Stimulated activated CD8-positive, alpha-beta memory T cell treated with anti-CD3 and anti-CD28 coated beads, Interleukin-7, amount 100 ng/mL, for 48 hours (primary cell): Measurements from ENCODE around the gene USP22.

ENCODE experiments used
- DNase-seq, 2 donors: peaks; one replicate each; pipeline ENCODE4 v3.0.0-alpha.2; 2020; ENCODE audit warnings: low read depth in 1 of 2; ENCODE audit errors: extremely low read depth in 1 of 2

USP22 gene

DNA sequence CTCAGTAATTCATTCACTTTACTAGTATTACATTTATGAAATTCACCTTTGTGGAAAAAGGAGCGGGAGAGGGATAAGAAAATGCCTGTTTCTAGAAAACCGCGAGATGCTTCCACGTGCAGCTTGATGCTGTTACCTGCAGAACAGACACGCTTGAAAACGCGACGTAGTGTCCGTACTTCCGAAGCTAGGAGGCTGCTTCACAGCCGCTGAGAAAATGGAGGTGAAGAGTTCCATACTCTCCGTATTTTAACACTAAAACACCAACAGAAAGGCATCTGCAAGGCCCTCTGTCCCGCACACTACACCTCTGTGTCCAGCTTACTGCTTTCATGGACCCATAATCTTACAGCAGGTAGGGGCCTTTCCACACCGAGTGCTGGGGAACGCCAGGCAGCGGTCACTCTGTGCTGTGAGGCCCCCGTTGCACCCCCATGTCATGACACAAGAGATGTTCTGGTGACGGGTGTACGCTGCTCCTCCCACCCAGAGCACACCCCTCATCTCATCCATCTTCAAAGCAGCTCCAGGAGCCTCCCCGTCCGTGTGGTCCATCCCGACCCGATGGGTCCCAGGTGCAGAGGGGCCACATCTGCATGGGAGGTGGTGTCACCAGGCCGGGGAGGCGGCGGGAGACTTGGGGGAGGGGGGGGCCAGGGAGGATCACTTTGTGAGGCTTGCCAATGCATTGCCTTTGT is 40.4 kb downstream of the USP22 start:
- no peak for DNase-seq

- DNase-seq, result no peak
These were observed 41.0 kb downstream of the USP22 start for GRCh38 chr17:21001813-21002221.

GRCh38 chr17:21001111-21001812 is 41.5 kb downstream of the USP22 start:
- no peak for DNase-seq

GRCh38 chr17:20999841-21000532 is 42.8 kb downstream of the USP22 start:
- DNase-seq, result no peak

GRCh38 chr17:20999044-20999573 is 43.7 kb downstream of the USP22 start:
- DNase-seq, result no peak

- DNase-seq, result no peak
These were observed 44.2 kb downstream of the USP22 start for GRCh38 chr17:20998571-20999043.

DNA sequence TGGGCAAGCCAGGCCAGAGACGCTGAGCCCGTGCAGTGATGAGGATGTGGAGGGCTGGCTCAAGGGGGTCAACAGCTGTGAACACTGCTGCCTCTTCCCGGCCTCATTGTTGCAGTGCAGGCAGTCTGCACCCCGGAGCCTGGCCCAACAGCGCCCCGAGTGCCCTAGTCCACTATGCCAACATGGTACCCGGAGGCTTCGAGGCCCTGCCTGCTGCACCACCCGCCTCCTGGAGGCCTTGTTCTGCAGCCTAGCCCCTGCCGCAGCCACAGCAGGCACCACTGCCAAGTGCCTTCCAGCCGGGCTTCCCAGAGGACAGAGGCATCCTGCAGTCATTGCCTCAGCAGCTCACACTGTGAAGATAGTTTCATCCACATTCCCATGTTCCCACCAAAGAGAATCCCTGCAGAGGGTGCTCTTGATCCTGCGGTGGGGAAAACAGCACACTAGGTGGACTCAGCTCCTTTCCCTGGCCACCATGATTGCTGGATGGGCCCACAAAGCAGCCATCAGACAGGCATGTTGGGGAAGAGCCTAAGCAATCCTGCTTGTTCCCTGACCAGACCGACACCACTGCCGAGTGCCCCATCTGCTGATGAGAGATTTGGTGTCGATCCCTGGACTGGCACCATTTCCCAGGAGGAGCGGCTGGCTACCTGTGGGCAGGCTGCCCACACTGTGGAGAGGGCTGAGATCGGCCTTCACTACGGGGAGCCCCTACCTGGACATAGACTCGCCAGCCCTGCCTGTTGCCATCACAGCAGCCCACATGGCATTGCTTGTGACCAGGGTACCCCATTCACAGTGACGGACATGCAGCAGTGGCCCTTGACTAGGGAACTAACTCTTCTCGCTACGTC is 44.9 kb downstream of the USP22 start:
- no peak for DNase-seq

DNA sequence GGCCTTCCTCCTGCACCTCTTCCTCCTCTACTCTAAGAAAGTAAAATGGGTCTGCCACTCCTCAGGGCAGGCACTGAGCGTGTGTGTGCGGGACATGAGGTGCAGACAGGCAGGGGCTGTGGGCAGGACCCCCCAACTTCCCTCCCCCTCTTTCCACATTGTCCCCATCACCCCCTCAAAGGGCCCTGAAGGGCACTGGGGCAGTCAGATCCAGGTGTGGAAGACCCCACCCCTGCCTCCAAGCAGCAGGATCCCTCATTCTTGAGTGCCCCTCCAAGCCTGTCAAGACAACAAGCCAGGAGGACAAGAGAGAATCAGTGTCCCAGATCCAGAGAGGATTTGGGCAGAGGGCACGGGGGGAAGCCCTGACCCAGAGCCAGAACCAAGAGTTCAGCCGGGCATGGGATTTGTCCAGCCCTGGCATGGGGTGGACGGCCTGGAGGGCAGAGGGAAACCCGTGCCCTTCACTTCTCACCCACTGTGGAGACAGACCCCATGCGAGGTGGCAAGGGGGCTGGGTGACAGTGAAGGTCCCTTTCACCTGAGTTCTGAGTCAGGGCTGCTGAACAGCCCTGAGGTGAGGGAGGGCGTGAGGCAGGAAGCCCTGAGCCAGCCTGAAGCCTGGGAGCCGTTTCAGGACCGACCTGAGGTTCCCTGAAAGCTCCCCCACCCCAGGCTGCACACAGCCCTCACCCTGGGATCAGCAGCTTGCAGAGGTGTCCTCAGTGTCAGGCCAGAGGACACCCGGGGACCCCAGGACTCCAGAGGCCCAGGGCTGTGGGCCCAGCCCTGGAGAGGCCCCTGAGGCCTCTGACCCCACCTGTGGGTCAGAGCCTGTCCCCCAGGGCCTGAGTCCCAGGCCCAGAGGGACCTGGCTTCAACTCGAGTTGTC is 45.8 kb downstream of the USP22 start:
- DNase-seq, result no peak

DNA sequence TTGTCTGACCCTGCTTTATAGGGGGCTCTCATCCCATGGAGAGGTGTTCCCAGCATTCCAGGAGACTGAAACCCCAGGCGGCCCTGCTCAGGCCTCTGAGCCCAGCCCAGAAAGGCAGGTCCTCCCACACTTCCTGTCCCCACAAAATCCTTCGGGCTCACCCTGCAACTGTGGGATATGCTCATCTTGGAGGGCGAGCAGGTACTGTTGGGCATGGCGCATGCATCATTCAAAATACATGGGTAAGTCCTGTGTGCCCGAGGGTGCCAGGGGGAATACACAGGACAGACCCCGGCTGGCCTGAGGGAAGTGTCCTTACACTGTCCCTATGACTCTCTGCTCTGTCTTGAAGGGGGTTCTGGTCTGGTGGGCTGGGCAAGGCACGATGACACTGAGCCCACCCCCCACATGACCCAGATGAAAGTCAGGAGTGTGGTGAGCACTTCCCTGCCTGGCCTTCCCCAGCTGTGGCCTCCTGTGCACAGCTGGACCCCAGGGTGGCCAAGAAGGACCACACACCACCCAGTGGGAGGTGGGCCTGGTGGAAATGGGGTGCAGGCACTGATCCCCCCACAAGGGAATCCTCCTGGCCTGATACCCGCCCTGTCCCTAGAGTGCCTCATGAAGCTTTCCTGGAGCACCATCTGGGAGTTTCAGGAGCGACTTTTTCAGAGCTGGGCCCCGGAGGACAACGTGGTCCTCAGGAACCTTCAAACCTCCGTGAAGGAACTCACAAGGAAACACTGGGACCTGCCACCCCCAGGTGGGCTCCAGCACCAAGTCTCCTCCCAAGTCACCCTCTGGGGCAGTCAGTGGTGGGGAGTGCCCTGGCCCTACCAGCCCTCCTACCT is 46.7 kb downstream of the USP22 start:
- DNase-seq, result no peak

GRCh38 chr17:20995164-20995872 is 47.5 kb downstream of the USP22 start:
- DNase-seq, result no peak

GRCh38 chr17:20994779-20995149 is 48.0 kb downstream of the USP22 start:
- DNase-seq, result no peak

GRCh38 chr17:20993863-20994778 is 48.7 kb downstream of the USP22 start:
- no peak for DNase-seq

DNA sequence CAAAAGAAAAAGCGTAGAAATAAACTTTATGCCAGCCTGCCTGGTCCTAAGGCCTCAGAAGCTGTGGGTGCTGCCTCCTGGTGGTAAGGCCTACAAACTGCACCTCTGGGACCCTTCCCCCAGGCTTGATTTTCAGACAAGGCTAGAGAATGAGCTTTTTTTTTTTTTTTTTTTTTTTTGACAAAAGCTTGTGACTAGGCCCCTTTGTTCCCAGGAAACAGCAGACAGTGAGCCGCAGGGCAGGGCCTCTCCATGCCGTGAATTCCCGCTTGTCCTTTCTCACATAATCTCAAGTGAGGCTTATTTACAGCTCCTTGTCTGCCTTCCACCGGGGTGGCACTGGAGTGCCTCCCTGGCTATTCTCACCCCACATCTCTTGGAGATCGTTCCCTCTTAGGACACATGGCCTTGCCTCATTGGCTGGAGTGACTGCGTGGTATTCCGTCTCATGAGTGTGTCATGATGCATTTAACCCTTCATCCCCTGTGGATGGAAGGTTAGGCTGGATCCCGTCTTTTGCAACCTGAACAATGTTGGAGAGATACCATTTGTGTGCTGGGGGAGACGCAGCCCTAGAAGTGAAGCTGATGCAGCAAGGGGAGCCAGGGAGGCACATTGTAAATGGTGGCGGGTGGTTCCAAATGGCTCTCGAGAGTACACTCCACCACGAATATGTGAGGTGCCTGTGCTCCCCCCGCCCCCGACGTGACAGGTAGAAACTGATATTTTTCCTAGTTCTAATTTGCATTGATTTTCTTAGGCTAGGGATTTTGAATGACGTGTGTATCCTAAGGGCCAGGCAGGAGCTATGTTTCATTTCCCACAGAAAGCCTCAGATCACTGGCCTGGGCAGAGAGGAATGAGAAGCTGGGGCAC is 49.6 kb downstream of the USP22 start:
- peak in 1 of 2 donors; percentile 33 for DNase-seq

DNA sequence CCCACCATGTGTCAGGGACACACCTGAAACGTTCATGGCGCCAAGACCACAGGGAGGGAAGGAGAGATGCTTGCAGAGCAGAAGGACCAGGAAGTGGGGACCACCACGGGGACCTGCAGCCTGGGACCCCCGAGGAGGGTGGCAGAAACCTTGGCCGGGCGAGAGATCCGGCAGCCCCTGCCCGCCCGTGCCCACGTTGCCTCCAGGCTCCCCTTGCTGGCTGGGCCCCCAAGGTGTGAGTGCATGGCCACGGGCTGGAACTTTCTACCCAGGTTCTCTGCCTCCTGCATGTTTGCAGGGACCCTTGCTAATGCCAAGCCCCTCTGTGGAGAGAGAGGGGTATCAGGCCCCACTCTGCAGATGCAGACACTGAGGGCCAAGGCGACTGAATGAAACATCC is 50.4 kb downstream of the USP22 start:
- DNase-seq, result no peak

- DNase-seq, result no peak
These were observed 51.4 kb downstream of the USP22 start for GRCh38 chr17:20991276-20992037.
